Muscle of leg (tissue), 11 donors: ENCODE data around the gene TIAM2. TPM values are rescaled to one million over a fixed set of nuclear protein-coding genes. Genes with fewer than 3 reads are reported as not detected.
"Not testable (repeated sequence)": the region's sequence is repeated elsewhere in the genome, so short reads cannot be mapped to it uniquely, and the experiment has no call there.

Experiments
- DNase-seq: peaks from one replicate; pipeline ENCODE4 v3.0.0; 2013
- H3K27ac ChIP-seq: one replicate; pipeline ENCODE4 v1.5.1; 2013; ENCODE audit warnings: mild to moderate bottlenecking, low read length, control low read depth
- H3K27me3 ChIP-seq: one replicate; pipeline ENCODE4 v1.6.1; 2013; ENCODE audit warnings: low read length; ENCODE audit not compliant: control insufficient read depth, insufficient read depth
- H3K36me3 ChIP-seq: one replicate; pipeline ENCODE4 v1.6.1; 2013; ENCODE audit warnings: low read length; ENCODE audit not compliant: control insufficient read depth, insufficient read depth
- H3K4me1 ChIP-seq: one replicate; pipeline ENCODE4 v1.6.1; 2013; ENCODE audit warnings: low read length; ENCODE audit not compliant: control insufficient read depth, insufficient read depth
- H3K4me3 ChIP-seq: one replicate; pipeline ENCODE4 v1.5.1; 2013; ENCODE audit warnings: low read length, control low read depth
- H3K9me3 ChIP-seq: replicated peaks from 2 replicates; pipeline ENCODE4 v1.6.1; 2013; ENCODE audit warnings: low read depth, low read length; ENCODE audit not compliant: control insufficient read depth
- WGBS: methylation state at CpG from one replicate; pipeline ENCODE4 v1.1.5; 2013; ENCODE audit warnings: missing lambda C conversion rate; ENCODE audit not compliant: insufficient coverage; 5-methylcytosine and 5-hydroxymethylcytosine counted together
- polyA plus RNA-seq, 8 donors: library from polyadenylated mRNA; unstranded; fragments of 120-200 nt; gene quantifications; one replicate each; pipeline versions ENCODE4 v1.2.1 to v1.2.3, GENCODE V29; 2013; ENCODE audit warnings: inconsistent platforms in 1 of 8, low replicate concordance in 1 of 8; ENCODE audit not compliant: insufficient read length in 8 of 8, insufficient read depth in 1 of 8
- total RNA-seq: library from RNA; stranded (reverse); fragments of 120-200 nt; gene quantifications from one replicate; pipeline ENCODE4 v1.2.4, GENCODE V29; 2013

TIAM2 gene
- total and polyA plus RNA-seq, 9 donors = 11.3 to 16.7 (median 13.1) TPM

DNA sequence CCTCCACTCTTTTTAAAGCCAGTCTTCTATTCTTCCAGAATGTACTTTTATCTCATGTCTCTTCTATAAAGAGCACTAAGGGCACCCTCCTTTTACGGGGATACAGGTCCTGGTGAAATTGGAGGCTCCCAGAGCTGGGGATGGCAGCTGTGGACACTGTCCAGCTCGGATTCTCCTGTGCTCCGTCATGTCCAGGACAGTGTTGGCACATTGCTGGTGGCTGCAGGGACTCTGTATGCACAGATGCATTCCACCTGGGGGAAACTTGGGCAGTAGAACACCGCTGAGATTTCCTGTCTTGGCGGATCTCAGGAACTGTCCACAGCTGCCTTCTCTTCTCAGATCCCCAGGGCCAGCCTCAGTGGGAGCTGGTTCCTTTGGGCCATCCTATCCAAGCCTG, 212.1 kb downstream of the TIAM2 start:
- Histone ChIP-seq H3K4me3 (no peak overlapping the region), H3K4me1 (no peaks in the 10 kb centered on the region), H3K27ac (no peak overlapping the region), H3K27me3 (no peaks in the 10 kb centered on the region), H3K9me3 (no peaks in the 10 kb centered on the region), H3K36me3 (no peaks in the 10 kb centered on the region)
- WGBS = 73% methylated on average over 5 of the region's 5 CpGs
- DNase-seq = no peak

DNA sequence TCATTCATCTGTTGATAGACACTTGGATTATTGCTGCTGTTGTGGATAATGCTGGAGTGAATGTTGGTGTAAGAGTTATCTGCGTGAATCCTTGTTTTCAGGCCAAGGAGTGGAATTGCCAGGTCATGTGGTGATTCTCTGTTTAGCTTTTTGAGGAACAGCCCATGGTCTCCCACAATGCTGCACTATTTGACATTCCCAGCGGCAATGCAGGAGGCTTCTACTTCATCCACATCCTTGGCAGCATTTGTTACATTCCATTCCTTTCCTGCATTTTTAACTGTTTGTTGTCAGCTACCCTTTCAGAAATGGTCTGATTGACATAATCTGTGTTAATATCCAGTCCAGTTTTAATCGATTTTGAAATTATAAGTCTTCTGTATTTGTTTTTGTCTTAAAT, 217.0 kb downstream of the TIAM2 start:
- DNase-seq = no peak
- no CpG with 5 or more reads among the region's 3 CpGs for WGBS

DNA sequence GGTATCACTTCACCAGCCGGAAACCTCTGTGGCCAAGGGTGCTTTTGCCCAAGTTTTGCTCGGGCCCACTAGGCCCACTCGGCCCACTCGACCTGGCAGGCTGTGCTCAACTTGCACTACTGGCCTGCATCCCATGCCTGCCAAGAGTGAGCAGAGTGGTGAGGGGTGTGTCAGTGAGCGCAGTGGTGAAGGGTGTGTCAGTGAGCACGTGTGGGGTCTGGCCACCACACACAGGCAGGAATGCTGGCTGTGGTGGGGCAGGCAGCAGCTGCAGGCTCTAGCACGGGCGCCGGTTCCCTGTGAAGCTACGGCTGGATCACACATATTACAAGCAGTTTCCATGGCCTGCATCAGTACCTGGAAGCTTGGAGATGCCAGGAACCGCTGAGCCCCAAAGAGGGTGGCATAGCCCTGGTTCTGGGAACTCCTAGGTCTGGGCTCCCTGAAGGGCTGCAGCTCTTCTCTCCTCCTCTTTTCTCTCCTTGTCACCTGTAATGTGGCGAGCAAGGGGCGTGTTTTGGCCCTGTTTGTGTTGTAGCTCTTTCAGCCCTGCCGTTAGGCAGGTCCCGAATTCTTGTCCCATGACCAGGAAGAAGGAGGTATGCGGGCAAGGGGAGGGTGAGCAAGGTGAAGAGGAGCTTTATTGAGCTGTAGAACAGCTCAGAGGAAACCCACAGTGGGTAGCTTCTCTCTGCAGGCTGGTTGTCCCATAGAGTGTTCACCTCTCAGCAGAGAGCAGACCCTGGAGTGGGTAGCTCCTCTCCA, 217.7 kb downstream of the TIAM2 start:
- H3K36me3 ChIP-seq = no peaks in the 10 kb centered on the region
- WGBS = 83% methylated on average over 13 of the region's 16 CpGs
- H3K27ac ChIP-seq = peak overlapping the region; percentile 36
- peaks cover 18% of the 10 kb centered on the region for H3K4me1 ChIP-seq
- H3K9me3 ChIP-seq = no peaks in the 10 kb centered on the region
- peak; percentile 40 for DNase-seq
- no peaks in the 10 kb centered on the region for H3K27me3 ChIP-seq
- H3K4me3 ChIP-seq = no peak overlapping the region

More for the DNA sequence above, 217.0 kb downstream of the TIAM2 start:
- no peak overlapping the region for H3K4me3 ChIP-seq
- H3K27ac ChIP-seq = no peak overlapping the region
- H3K4me1 ChIP-seq = peaks cover 18% of the 10 kb centered on the region
- no peaks in the 10 kb centered on the region for H3K9me3 ChIP-seq
- no peaks in the 10 kb centered on the region for H3K36me3 ChIP-seq
- H3K27me3 ChIP-seq = no peaks in the 10 kb centered on the region

DNA sequence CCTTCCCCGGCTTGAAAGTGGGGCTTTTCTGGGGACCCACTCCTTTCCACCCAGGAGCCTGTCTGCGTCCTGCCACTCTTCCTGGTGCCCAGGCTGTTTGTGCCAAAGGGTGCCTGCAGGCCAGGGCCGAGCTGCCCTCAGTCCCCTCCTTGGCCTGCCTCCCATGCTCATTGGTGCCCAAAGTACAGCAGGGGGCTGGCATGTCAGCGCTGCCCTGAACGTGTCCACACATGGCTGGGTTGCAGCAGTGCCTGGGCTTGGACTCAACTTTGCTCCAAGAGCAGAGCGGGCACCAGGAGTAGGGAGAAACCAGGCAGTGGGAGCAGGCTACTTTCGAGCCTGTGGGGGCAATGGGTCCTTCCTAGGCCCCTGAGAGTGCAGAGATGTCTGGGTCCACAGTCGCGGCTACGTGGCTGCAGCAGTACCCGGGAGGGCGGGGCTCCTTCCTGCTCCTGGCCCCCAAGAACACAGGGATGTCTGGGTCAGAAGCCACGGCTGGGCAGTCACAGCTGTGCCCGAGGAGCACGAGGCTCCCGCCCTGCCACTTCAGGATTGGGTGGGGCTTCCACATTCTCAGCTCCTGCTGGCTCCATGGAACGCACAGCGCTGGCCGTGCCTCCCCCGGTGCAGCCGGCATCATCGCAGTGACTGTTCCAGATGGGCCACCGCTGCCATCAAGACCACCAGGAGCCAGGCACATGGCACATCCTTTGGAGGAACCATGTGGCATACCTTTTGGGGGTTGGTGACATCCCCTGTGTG, 218.7 kb downstream of the TIAM2 start:
- peak overlapping the region; percentile 36 for H3K27ac ChIP-seq
- no peaks in the 10 kb centered on the region for H3K9me3 ChIP-seq
- H3K27me3 ChIP-seq = no peaks in the 10 kb centered on the region
- WGBS = 86% methylated on average over 23 of the region's 23 CpGs
- peaks cover 18% of the 10 kb centered on the region for H3K4me1 ChIP-seq
- H3K4me3 ChIP-seq = no peak overlapping the region
- no peak for DNase-seq
- no peaks in the 10 kb centered on the region for H3K36me3 ChIP-seq

DNA sequence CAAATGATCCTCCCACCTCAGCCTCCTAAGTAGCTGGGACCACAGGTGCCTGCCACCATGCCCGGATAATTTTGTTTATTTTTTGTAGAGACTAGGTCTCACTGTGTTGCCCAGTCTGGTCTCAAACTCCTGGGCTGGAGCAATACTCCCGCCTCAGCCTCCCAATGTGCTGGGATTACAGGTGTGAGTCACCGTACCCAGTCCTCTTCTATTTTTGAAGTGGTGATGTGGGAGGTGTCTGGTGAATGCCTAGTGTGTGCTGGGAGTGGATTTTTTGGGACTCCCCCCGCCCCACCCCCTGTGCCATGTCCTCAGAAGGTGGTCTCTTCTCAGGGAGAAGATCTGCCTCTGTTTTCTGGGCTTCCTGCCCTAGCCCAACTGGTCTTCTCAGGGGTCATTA, 220.8 kb downstream of the TIAM2 start:
- Histone ChIP-seq H3K4me1 (peaks cover 18% of the 10 kb centered on the region), H3K4me3 (no peak overlapping the region), H3K36me3 (no peaks in the 10 kb centered on the region), H3K27ac (no peak overlapping the region), H3K9me3 (no peaks in the 10 kb centered on the region), H3K27me3 (no peaks in the 10 kb centered on the region)
- WGBS = 100% methylated on average over 1 of the region's 4 CpGs
- DNase-seq = no peak

DNA sequence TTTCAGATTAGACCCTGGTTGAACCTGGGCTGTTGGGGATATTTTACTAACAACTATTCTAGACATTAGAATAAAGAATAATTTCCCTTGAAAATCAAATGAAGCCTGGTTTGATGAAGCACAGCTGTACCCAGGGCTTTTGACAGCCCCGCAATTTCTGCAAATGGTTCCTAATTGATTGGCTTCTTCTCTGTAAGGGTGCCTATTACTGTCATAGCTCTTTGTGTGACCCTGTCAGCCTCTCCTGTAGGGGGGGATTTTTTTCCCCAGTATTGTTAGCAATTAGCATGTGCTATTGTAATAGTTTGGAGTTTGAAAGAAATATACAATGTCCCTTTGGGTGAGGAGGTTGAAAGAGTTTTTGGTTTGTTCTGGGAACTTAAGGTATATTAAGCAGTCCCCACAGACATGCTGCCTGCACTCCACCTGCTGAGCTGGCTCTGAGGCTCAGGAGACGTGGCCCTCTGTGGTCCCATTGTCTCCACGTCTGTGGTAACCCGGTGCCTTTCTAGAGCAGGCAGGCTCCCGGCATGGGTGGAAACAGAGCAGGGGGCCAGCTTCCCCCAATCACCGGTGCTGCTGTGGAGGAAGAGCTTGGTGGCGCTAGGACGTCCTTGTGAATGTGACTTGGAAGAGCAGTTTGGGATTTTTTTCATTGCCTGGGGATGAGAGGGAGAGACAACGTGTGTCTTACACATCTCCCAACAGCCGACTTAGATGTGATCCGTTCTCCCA, 221.4 kb downstream of the TIAM2 start:
- Histone ChIP-seq H3K27me3 (no peaks in the 10 kb centered on the region), H3K4me3 (no peak overlapping the region), H3K9me3 (no peaks in the 10 kb centered on the region), H3K36me3 (no peaks in the 10 kb centered on the region), H3K27ac (no peak overlapping the region), H3K4me1 (peaks cover 18% of the 10 kb centered on the region)
- WGBS = 42% methylated on average over 7 of the region's 11 CpGs
- no peak for DNase-seq

DNA sequence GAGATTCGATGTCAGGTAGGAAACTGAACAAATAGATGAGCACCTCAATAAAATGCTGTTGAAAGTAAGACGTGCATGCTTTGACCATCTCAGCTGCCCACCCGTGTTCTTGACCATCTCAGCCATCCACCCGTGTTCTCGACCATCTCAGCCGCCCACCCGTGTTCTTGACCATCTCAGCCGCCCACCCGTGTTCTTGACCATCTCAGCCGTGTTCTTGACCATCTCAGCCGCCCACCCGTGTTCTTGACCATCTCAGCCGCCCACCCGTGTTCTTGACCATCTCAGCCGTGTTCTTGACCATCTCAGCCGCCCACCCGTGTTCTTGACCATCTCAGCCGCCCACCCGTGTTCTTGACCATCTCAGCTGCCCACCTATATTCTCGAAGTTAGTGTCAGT, 223.6 kb downstream of the TIAM2 start:
- not testable (repeated sequence) for H3K36me3 ChIP-seq, H3K27ac ChIP-seq, H3K27me3 ChIP-seq, H3K4me3 ChIP-seq, H3K4me1 ChIP-seq, H3K9me3 ChIP-seq, DNase-seq
- 83% methylated on average over 6 of the region's 20 CpGs for WGBS

DNA sequence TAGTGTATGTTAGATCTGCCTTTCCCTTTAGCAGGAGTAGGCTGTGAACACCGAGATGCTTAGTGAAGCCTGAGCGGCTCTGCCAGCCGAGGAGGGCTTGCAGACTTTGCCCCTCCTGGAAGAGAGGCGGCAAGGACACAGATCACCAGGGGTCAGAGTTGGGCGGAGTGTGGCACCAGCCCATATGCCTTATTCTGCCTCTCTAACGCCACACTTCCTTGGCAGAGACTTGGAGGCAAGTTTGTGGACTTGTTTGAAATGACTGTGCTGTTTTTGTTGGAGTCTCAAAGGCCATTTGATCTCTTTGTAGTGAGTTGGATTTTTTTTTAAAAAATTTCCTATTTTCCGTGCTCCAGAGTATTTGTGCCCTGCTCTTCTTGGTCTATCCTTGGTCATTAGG, 224.2 kb downstream of the TIAM2 start:
- Histone ChIP-seq H3K4me3 (no peak overlapping the region), H3K27me3 (no peaks in the 10 kb centered on the region), H3K36me3 (no peaks in the 10 kb centered on the region), H3K9me3 (no peaks in the 10 kb centered on the region), H3K27ac (no peak overlapping the region), H3K4me1 (no peaks in the 10 kb centered on the region)
- 87% methylated on average over 5 of the region's 7 CpGs for WGBS
- DNase-seq = no peak

DNA sequence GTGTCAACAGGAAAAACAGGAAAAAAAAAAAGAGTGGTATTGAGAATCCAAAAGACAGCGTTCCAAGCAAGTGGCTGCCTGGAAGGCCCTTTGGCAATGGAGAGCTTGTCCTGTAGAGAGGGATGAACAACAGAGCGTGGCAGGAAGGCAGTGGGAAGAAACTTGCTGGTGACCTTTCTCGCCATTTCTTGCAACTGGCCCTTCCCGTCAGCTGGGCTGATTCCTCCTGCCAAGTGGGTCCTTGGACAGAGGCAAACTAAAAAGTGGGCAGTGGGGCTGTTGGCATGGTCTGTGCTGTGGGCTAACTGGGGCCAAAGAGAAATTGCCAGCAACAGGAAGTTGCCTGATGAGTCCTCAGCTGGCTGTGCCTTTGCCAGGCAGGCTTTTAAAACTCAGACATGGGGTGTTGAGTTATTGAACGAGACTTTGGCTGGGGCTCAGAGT, 224.8 kb downstream of the TIAM2 start:
- Histone ChIP-seq H3K27ac (no peak overlapping the region), H3K9me3 (no peaks in the 10 kb centered on the region), H3K4me1 (no peaks in the 10 kb centered on the region), H3K36me3 (no peaks in the 10 kb centered on the region), H3K27me3 (no peaks in the 10 kb centered on the region), H3K4me3 (no peak overlapping the region)
- DNase-seq = peak; percentile 24
- WGBS = 77% methylated on average over 5 of the region's 5 CpGs

DNA sequence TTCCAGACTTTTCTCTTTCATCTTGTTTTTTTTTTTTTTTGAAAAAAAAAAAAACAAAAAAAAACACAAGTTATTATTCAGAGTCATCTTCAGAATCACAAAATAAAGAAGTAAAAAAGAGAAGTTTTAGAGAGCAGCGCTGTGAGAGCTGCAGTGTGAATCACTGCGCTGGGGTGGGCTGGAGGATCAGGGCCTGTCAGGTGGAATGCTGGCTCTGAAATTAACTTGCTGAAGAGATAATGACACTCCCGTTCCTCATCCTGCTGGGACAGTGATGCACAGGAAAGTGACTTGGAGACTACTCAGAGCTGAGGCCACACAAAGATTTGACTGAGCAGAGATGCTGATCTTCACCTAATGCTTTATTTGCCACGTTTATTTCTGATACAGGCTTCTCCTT, 226.0 kb downstream of the TIAM2 start:
- Histone ChIP-seq H3K36me3 (no peaks in the 10 kb centered on the region), H3K27me3 (no peaks in the 10 kb centered on the region), H3K27ac (no peak overlapping the region), H3K4me1 (no peaks in the 10 kb centered on the region), H3K4me3 (no peak overlapping the region), H3K9me3 (no peaks in the 10 kb centered on the region)
- 68% methylated on average over 4 of the region's 4 CpGs for WGBS
- DNase-seq = no peak
